Measurements from ENCODE around the gene IFNA8.
"Not testable (repeated sequence)": the region's sequence is repeated elsewhere in the genome, so short reads cannot be mapped to it uniquely, and the experiment has no call there.

Gene IFNA8

GRCh38 chr9:21429191-21429590 is 20.3 kb downstream of the IFNA8 start:
- DNase-seq: no peak

- no peak for DNase-seq
These were observed 23.9 kb downstream of the IFNA8 start for GRCh38 chr9:21432672-21433425.

GRCh38 chr9:21434202-21435014 is 25.5 kb downstream of the IFNA8 start:
- no peak for DNase-seq

- DNase-seq: not testable (repeated sequence)
These were observed 26.1 kb downstream of the IFNA8 start for GRCh38 chr9:21435015-21435383.

GRCh38 chr9:21440139-21440538 is 31.2 kb downstream of the IFNA8 start, which contains the start of gene IFNA1:
Gene IFNA1, plus strand, starts transcription at chr9:21440439. Its CDS starts 69 bp downstream, at chr9:21440508.
- no peak for DNase-seq

- no peak for DNase-seq
These were observed 35.1 kb downstream of the IFNA8 start for GRCh38 chr9:21443849-21444625.

GRCh38 chr9:21449312-21449711 is 40.4 kb downstream of the IFNA8 start:
- DNase-seq: not testable (repeated sequence)

- no peak for DNase-seq
These were observed 41.9 kb downstream of the IFNA8 start for GRCh38 chr9:21450733-21451394.

GRCh38 chr9:21452681-21453080 is 43.8 kb downstream of the IFNA8 start:
- no peak for DNase-seq

- DNase-seq: no peak
These were observed 45.2 kb downstream of the IFNA8 start for GRCh38 chr9:21454149-21454548.

GRCh38 chr9:21455320-21455719 is 46.4 kb downstream of the IFNA8 start:
- DNase-seq: no peak

Data from activated CD4-positive, CD25-positive, alpha-beta regulatory T cell treated with anti-CD3 and anti-CD28 coated beads, Interleukin-2, amount 50 U/mL, for 72 hours (primary cell).